WI38 (cell line): ENCODE results near the gene ZNF638.

Source experiments
- H3K4me3 ChIP-seq: 2 replicates; pipeline ENCODE4 v1.5.1; 2011; ENCODE audit warnings: low read depth, mild to moderate bottlenecking, control low read depth, low read length
- TF ChIP-seq, protein P1 (sequence below): IDR thresholded peaks from 2 replicates; pipeline ENCODE4 v1.5.1; 2012; ENCODE audit warnings: low read depth, mild to moderate bottlenecking, control low read depth, low read length

ZNF638 gene

DNA sequence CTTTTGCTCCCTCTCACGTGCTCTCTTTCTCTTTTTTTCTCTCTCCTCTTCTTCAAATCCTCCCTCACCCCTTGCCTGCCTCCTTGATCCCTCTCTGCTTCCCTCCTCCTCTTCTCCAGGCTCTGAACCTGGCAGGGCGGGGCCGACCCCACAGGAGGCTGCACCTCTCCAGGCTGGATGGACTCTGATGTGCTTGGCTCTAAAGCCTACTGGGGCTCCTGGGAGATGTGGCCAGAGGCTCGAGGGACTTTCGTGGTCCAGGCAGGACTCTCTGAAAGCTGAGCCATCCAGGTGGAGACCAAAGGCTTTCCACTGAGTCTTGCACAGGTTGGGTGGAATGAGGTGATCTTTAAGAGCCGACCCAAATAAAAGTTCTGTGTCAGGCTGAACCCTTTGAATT lies 147.2 kb downstream of the ZNF638 start:
- H3K4me3 ChIP-seq = no peak overlapping the region
- TF ChIP-seq, protein P1, sequence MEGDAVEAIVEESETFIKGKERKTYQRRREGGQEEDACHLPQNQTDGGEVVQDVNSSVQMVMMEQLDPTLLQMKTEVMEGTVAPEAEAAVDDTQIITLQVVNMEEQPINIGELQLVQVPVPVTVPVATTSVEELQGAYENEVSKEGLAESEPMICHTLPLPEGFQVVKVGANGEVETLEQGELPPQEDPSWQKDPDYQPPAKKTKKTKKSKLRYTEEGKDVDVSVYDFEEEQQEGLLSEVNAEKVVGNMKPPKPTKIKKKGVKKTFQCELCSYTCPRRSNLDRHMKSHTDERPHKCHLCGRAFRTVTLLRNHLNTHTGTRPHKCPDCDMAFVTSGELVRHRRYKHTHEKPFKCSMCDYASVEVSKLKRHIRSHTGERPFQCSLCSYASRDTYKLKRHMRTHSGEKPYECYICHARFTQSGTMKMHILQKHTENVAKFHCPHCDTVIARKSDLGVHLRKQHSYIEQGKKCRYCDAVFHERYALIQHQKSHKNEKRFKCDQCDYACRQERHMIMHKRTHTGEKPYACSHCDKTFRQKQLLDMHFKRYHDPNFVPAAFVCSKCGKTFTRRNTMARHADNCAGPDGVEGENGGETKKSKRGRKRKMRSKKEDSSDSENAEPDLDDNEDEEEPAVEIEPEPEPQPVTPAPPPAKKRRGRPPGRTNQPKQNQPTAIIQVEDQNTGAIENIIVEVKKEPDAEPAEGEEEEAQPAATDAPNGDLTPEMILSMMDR = no peak

- H3K4me3 ChIP-seq = no peak overlapping the region
- TF ChIP-seq, protein P1 = no peak
Measured at GRCh38 chr2:71479261-71479660, 147.7 kb downstream of the ZNF638 start.

- TF ChIP-seq, protein P1 = no peak
- H3K4me3 ChIP-seq = no peak overlapping the region
Measured at GRCh38 chr2:71481111-71481510, 149.5 kb downstream of the ZNF638 start.

GRCh38 chr2:71482055-71482454 lies 150.5 kb downstream of the ZNF638 start:
- H3K4me3 ChIP-seq = no peak overlapping the region
- TF ChIP-seq, protein P1 = no peak

DNA sequence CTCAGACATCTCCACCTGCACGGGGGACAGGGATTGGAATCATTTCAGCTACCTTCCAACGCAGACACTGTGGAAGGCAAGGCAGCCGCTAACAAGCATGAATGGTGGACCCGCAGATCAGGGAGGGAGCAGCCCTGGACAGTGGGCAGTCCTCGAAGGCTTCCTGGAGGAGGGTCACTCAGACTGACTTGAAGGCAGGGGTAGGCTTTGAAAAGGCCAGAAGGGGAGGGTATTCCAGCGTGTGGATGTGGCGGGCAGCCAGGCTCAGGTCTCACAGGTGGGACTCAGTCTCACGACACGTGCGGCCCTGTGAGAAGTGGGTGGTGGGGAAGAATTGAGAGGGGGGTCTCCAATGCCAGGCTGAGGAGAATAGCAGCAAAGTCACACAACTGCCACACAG lies 151.7 kb downstream of the ZNF638 start:
- H3K4me3 ChIP-seq = no peak overlapping the region
- TF ChIP-seq, protein P1 = no peak

DNA sequence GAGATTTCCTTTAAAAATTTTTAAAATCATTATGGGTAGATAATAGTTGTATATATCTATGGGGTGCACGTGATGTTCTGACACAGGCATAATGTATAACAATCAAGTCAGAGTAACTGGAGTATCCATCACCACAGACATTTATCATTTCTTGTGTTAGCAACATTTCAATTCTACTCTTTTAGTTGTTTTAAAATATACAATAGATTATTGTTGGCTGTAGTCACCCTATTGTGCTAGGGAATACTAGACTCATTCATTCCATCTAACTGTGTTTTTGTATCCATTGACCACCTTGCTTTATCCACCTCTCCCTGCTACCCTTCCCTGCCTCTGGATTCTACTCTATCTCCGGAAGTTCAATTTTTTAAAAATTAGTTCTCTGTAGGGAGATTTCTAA lies 152.8 kb downstream of the ZNF638 start:
- H3K4me3 ChIP-seq = no peak overlapping the region
- TF ChIP-seq, protein P1 = no peak
